ENCODE data around the gene FAT1. TPM values are rescaled to one million over a fixed set of nuclear protein-coding genes. Genes with fewer than 3 reads are reported as not detected.

The FAT1 gene
- total and polyA plus RNA-seq, 9 of the 15 experiments (the other 6 are each of a cell fraction or from before 2014, with no cell fraction given) = 6.0 to 38.4 (median 21.4) TPM

- TF ChIP-seq CEBPG (CRISPR knock-in tag; IDR thresholded peaks at IDR 0.05) = peak; percentile 25; the same call in 1 of the 2 replicates
- no peak for TF ChIP-seq CEBPG (tag; conservative IDR thresholded peaks at IDR 0.05 in 1 of 2, IDR thresholded peaks at IDR 0.05 in 1 of 2)
- TF ChIP-seq POLR2G (IDR thresholded peaks at IDR 0.05; ENCODE audit: low read depth, low read length) = peak; percentile 48; the same call in 1 of the 2 replicates
- TF ChIP-seq, protein P1, sequence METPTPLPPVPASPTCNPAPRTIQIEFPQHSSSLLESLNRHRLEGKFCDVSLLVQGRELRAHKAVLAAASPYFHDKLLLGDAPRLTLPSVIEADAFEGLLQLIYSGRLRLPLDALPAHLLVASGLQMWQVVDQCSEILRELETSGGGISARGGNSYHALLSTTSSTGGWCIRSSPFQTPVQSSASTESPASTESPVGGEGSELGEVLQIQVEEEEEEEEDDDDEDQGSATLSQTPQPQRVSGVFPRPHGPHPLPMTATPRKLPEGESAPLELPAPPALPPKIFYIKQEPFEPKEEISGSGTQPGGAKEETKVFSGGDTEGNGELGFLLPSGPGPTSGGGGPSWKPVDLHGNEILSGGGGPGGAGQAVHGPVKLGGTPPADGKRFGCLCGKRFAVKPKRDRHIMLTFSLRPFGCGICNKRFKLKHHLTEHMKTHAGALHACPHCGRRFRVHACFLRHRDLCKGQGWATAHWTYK (CRISPR knock-in tag; IDR thresholded peaks at IDR 0.05) = no peak
- peak; percentile 82 for TF ChIP-seq ELF1 (tag; IDR thresholded peaks at IDR 0.05)
- peak in 1 of 2 experiments; percentile 48; a peak in 2 of 4 replicates for TF ChIP-seq FOXK2 (conservative IDR thresholded peaks at IDR 0.05 in 1 of 2, IDR thresholded peaks at IDR 0.05 in 1 of 2; ENCODE audit: low read depth in 2 of 2)
- TF ChIP-seq TCF3 (CRISPR knock-in tag; IDR thresholded peaks at IDR 0.05) = peak; percentile 61
- TF ChIP-seq NFIC (IDR thresholded peaks at IDR 0.05) = peak; percentile 52
- no peak for TF ChIP-seq E2F1 (CRISPR knock-in tag; IDR thresholded peaks at IDR 0.05)
- TF ChIP-seq SRF (CRISPR knock-in tag; IDR thresholded peaks at IDR 0.05) = 0 out of 4 replicates have a peak, but pooled peaks of 1 of the 2 experiments have one; percentile 19
- peak; percentile 90 for TF ChIP-seq CBFA2T3 (IDR thresholded peaks at IDR 0.05)
- peak; percentile 46 for TF ChIP-seq TAF9B (IDR thresholded peaks at IDR 0.05; ENCODE audit: partially characterized antibody)
- TF ChIP-seq ZNF140 (CRISPR knock-in tag; IDR thresholded peaks at IDR 0.05) = no peak
- no peak for TF ChIP-seq ZNF583 (CRISPR knock-in tag; IDR thresholded peaks at IDR 0.05)
- TF ChIP-seq KLF13 (tag; IDR thresholded peaks at IDR 0.05; ENCODE audit: borderline replicate concordance, low read depth) = no peak
- TF ChIP-seq PHTF2 (CRISPR knock-in tag; IDR thresholded peaks at IDR 0.05) = no peak
- TF ChIP-seq TBP (optimal IDR thresholded peaks at IDR 0.05; ENCODE audit: low read depth, low read length) = peak; percentile 62
- TF ChIP-seq POLR2A (conservative IDR thresholded peaks at IDR 0.05) = peak; percentile 66
- no peak for TF ChIP-seq ZKSCAN1 (IDR thresholded peaks at IDR 0.05; ENCODE audit: low read depth, low read length)
- TF ChIP-seq TAF1 (IDR thresholded peaks at IDR 0.05; ENCODE audit: control insufficient read depth, extremely low read depth, insufficient read depth, low read length, severe bottlenecking) = peak; percentile 75
- peak in 1 of 2 experiments; percentile 60; a peak in 1 of 4 replicates for TF ChIP-seq ARNT (IDR thresholded peaks at IDR 0.05)
- TF ChIP-seq ZNF766 (CRISPR knock-in tag; conservative IDR thresholded peaks at IDR 0.05) = 0 out of 2 replicates have a peak, but pooled peaks have one; percentile 68
- TF ChIP-seq MTA2 (IDR thresholded peaks at IDR 0.05; ENCODE audit: low read depth) = 0 out of 2 replicates have a peak, but pooled peaks have one; percentile 24
- peak; percentile 75 for TF ChIP-seq MAFG (tag; conservative IDR thresholded peaks at IDR 0.05)
- no peak for TF ChIP-seq ATF1 (CRISPR knock-in tag; IDR thresholded peaks at IDR 0.05)
- peak; percentile 42 for TF ChIP-seq ATF1 (tag; IDR thresholded peaks at IDR 0.05)
Measured at GRCh38 chr4:186537843-186538521, 185.7 kb downstream of the FAT1 start (continued).
